Prostate gland (tissue), 2 donors: Measurements from ENCODE around the gene MRPL44.

Experiments
- CTCF ChIP-seq, 4 experiments: fragments of 200-600 bp in 2 of 4; fragments of 450-650 bp in 2 of 4; sonication (generic) in 2 of 4; IDR thresholded peaks; 1 replicate in 3 of 4; 2 replicates in 1 of 4; pipeline ENCODE4 v1.5.1; 2016 to 2019; ENCODE audit warnings: antibody characterized with exemption in 4 of 4, mild to moderate bottlenecking in 2 of 4, moderate library complexity in 2 of 4
- POLR2A ChIP-seq: fragments of 450-650 bp; IDR thresholded peaks from one replicate; pipeline ENCODE4 v1.6.1; 2016; ENCODE audit warnings: antibody characterized with exemption, mild to moderate bottlenecking
- POLR2AphosphoS5 ChIP-seq: sonication (generic); formaldehyde crosslinking; IDR thresholded peaks from one replicate; pipeline ENCODE4 v1.6.1; 2017; ENCODE audit warnings: antibody characterized with exemption

DNA sequence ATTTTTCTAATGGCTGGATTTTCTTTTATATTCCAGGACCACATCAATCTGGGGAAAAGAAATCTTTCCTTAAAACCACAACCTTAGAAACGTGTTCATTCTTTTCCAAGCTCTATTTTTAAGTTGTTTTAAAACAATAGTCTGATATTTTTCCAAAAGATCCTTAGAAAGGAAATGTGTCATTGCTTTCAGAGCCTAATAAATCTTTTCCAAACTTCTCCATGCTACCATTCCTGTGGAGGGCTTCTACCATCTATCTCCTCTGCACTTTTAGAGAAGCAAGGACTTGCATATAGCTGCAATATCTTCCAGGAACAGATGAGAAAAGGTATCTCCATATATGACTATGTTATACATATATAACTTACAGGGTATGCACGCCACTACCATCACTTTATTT lies 33.3 kb upstream of the MRPL44 start:
- no peak for TF ChIP-seq CTCF (IDR thresholded peaks at IDR 0.05)
- no peak for TF ChIP-seq POLR2A
- TF ChIP-seq POLR2AphosphoS5, result no peak
